ENCODE measurements around the gene ZSCAN31. TPM values are rescaled to one million over a fixed set of nuclear protein-coding genes. Genes with fewer than 3 reads are reported as not detected.

The ZSCAN31 gene
- total RNA-seq, 1 experiment from 2014 or later = 6.6 TPM

DNA sequence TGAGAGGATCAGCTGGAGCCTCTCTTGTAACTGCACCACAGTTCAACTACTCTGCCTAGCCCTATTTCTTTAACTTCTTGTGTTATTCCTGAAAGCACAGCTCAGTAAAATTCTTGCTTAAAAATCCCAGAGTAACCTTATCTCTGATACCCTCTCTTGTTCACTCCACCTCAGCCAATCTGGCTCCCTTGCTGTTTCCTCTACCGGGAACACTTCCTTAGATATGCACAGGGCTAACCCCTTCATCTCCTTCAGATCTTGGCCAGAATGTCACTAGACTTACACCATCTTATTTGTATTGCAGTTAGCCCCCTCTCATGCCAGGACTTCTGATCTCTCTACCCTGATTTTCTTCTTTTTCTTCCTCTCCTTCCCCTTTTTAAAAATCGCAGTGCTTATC is 11.2 kb upstream of the ZSCAN31 start:
- no peak overlapping the region for H3K27ac Mint-ChIP-seq
- POLR2A ChIA-PET = interaction anchor here (3.0 kb wide), 1 partner anchor 11 kb away, joined by 12 read pairs; the partner anchor contains the start of gene ZSCAN31
- DNase-seq (ENCODE audit: low spot score) = no peak

DNA sequence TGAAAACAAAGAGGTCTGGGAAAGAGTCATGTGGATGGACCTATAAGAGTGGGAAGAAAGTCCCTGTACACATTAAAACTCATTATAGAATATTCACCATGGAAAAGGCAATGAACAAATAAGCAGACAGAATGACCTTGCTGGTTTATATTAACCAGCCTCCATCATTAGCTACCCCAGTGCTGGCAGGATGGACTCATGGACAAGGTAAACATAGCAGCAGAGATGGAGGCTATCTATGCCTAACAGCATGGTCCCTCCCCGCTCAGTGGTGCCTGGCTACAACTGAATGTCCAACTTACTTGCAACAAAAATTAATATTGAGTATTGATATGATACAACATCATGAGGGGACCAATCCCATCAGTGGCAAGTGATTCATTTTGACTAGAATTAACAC is 9.3 kb upstream of the ZSCAN31 start:
- Mint-ChIP-seq H3K9me3 (peaks cover 3% of the 10 kb centered on the region), H3K27ac (no peak overlapping the region), H3K36me3 (no peaks in the 10 kb centered on the region), H3K27me3 (ENCODE audit: low read depth) (peaks cover 62% of the 10 kb centered on the region), H3K4me1 (no peaks in the 10 kb centered on the region; the same call in 1 of the 2 replicates), H3K4me3 (no peak overlapping the region)
- ATAC-seq (no peak), DNase-seq (ENCODE audit: low spot score) (no peak)
- ChIA-PET CTCF (no interaction called here), POLR2A (interaction anchor here (0.7 to 3.0 kb wide), 2 partner anchors 9 to 129 kb away, joined by 4 to 12 read pairs; partner anchors contain the start of gene ZSCAN31)
- TF ChIP-seq, protein P1, sequence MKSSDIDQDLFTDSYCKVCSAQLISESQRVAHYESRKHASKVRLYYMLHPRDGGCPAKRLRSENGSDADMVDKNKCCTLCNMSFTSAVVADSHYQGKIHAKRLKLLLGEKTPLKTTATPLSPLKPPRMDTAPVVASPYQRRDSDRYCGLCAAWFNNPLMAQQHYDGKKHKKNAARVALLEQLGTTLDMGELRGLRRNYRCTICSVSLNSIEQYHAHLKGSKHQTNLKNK (CRISPR knock-in tag; IDR thresholded peaks at IDR 0.05) = no peak
- TF ChIP-seq ZNF138 (CRISPR knock-in tag; conservative IDR thresholded peaks at IDR 0.05) = no peak
- no peak for TF ChIP-seq SP1 (CRISPR knock-in tag; conservative IDR thresholded peaks at IDR 0.05)
- TF ChIP-seq TCF7 (CRISPR knock-in tag; IDR thresholded peaks at IDR 0.05; ENCODE audit: low read depth) = no peak
- TF ChIP-seq, protein P2, sequence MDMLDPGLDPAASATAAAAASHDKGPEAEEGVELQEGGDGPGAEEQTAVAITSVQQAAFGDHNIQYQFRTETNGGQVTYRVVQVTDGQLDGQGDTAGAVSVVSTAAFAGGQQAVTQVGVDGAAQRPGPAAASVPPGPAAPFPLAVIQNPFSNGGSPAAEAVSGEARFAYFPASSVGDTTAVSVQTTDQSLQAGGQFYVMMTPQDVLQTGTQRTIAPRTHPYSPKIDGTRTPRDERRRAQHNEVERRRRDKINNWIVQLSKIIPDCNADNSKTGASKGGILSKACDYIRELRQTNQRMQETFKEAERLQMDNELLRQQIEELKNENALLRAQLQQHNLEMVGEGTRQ (CRISPR knock-in tag; IDR thresholded peaks at IDR 0.05) = no peak
- no peak for TF ChIP-seq RORB (CRISPR knock-in tag; IDR thresholded peaks at IDR 0.05)
- no peak for TF ChIP-seq ZNF263 (CRISPR knock-in tag; IDR thresholded peaks at IDR 0.05; ENCODE audit: low read depth)
- TF ChIP-seq RELA (CRISPR knock-in tag; IDR thresholded peaks at IDR 0.05; ENCODE audit: borderline replicate concordance) = no peak
- TF ChIP-seq MYBL2 (CRISPR knock-in tag; IDR thresholded peaks at IDR 0.05) = no peak
- TF ChIP-seq, protein P3, sequence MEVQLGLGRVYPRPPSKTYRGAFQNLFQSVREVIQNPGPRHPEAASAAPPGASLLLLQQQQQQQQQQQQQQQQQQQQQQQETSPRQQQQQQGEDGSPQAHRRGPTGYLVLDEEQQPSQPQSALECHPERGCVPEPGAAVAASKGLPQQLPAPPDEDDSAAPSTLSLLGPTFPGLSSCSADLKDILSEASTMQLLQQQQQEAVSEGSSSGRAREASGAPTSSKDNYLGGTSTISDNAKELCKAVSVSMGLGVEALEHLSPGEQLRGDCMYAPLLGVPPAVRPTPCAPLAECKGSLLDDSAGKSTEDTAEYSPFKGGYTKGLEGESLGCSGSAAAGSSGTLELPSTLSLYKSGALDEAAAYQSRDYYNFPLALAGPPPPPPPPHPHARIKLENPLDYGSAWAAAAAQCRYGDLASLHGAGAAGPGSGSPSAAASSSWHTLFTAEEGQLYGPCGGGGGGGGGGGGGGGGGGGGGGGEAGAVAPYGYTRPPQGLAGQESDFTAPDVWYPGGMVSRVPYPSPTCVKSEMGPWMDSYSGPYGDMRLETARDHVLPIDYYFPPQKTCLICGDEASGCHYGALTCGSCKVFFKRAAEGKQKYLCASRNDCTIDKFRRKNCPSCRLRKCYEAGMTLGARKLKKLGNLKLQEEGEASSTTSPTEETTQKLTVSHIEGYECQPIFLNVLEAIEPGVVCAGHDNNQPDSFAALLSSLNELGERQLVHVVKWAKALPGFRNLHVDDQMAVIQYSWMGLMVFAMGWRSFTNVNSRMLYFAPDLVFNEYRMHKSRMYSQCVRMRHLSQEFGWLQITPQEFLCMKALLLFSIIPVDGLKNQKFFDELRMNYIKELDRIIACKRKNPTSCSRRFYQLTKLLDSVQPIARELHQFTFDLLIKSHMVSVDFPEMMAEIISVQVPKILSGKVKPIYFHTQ (CRISPR knock-in tag; IDR thresholded peaks at IDR 0.05) = no peak
- TF ChIP-seq, protein P4, sequence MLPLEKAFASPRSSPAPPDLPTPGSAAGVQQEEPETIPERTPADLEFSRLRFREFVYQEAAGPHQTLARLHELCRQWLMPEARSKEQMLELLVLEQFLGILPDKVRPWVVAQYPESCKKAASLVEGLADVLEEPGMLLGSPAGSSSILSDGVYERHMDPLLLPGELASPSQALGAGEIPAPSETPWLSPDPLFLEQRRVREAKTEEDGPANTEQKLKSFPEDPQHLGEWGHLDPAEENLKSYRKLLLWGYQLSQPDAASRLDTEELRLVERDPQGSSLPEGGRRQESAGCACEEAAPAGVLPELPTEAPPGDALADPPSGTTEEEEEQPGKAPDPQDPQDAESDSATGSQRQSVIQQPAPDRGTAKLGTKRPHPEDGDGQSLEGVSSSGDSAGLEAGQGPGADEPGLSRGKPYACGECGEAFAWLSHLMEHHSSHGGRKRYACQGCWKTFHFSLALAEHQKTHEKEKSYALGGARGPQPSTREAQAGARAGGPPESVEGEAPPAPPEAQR (CRISPR knock-in tag; IDR thresholded peaks at IDR 0.05) = no peak
- TF ChIP-seq KAT7 (CRISPR knock-in tag; IDR thresholded peaks at IDR 0.05; ENCODE audit: borderline replicate concordance) = no peak
- TF ChIP-seq, protein P5, sequence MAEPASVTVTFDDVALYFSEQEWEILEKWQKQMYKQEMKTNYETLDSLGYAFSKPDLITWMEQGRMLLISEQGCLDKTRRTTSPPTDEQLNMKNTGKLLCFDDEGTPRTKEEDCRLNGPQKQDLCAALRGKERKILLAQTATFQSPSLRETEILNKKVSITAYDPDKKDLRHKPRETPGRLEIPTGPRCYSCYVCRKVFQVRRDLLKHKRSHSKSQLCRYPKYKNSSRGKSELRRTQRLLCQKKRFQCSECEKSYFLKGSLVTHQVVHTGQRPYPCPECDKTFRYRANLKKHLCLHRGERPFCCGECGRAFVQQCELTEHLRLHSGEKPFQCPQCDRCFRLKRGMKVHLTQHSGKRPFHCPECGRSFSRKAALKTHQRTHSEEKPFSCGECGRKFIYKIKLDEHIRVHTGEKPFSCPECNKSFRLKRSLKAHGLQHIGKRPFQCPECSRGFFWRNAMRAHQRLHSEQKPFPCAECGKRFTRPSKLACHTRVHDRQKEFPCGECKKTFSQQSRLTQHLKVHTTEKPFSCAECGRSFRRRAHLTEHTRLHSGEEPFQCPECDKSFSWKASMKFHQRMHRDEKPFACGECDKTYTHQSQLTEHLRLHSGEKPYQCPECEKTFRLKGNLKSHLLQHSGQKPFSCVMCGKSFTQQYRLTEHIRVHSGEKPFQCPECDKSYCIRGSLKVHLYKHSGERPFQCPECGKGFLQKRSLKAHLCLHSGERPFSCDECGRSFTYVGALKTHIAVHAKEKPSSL (CRISPR knock-in tag; conservative IDR thresholded peaks at IDR 0.05) = no peak
- no peak for TF ChIP-seq NR3C1 (CRISPR knock-in tag; conservative IDR thresholded peaks at IDR 0.05; ENCODE audit: low read depth)

More for the DNA sequence above, 11.2 kb upstream of the ZSCAN31 start:
- CTCF ChIA-PET = interaction anchor here (2.2 kb wide), 1 partner anchor 9 kb away, joined by 12 read pairs; no protein-coding TSS in a partner anchor
- Mint-ChIP-seq H3K4me1 (peaks cover 14% of the 10 kb centered on the region), H3K4me3 (no peak overlapping the region), H3K36me3 (no peaks in the 10 kb centered on the region), H3K27me3 (ENCODE audit: low read depth) (peaks cover 43% of the 10 kb centered on the region), H3K9me3 (no peaks in the 10 kb centered on the region)
- TF ChIP-seq, protein P6, sequence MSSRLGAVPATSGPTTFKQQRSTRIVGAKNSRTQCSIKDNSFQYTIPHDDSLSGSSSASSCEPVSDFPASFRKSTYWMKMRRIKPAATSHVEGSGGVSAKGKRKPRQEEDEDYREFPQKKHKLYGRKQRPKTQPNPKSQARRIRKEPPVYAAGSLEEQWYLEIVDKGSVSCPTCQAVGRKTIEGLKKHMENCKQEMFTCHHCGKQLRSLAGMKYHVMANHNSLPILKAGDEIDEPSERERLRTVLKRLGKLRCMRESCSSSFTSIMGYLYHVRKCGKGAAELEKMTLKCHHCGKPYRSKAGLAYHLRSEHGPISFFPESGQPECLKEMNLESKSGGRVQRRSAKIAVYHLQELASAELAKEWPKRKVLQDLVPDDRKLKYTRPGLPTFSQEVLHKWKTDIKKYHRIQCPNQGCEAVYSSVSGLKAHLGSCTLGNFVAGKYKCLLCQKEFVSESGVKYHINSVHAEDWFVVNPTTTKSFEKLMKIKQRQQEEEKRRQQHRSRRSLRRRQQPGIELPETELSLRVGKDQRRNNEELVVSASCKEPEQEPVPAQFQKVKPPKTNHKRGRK (CRISPR knock-in tag; IDR thresholded peaks at IDR 0.05; ENCODE audit: borderline replicate concordance) = no peak
- TF ChIP-seq NFATC4 (CRISPR knock-in tag; IDR thresholded peaks at IDR 0.05) (no peak), ZNF232 (CRISPR knock-in tag; IDR thresholded peaks at IDR 0.05) (no peak)
- peak; percentile 13; the same call in 1 of the 2 replicates for ATAC-seq

Measured in WTC11 (cell line).